Spleen (tissue), 11 donors: ENCODE results near the gene PRDX5. TPM values are rescaled to one million over a fixed set of nuclear protein-coding genes. Genes with fewer than 3 reads are reported as not detected.

ENCODE experiments used
- DNase-seq: peaks from one replicate; pipeline ENCODE4 v3.0.0-alpha.2; 2020
- H3K27ac ChIP-seq, 8 donors: fragments of 200-600 bp; sonication (generic) in 7 of 8; 1 replicate in 4 of 8; 2 replicates in 4 of 8; pipeline versions ENCODE4 v1.5.0 to v1.8.0; 2016 to 2021; ENCODE audit warnings: inconsistent platforms in 4 of 8, mild to moderate bottlenecking in 4 of 8, moderate library complexity in 1 of 8
- H3K27me3 ChIP-seq, 7 donors: fragments of 200-600 bp; sonication (generic) in 6 of 7; replicated peaks in 1 of 7; 1 replicate in 4 of 7; 2 replicates in 3 of 7; pipeline versions ENCODE4 v1.5.0 to v1.8.0; 2016 to 2021; ENCODE audit warnings: inconsistent platforms in 3 of 7, mild to moderate bottlenecking in 1 of 7
- H3K36me3 ChIP-seq, 6 donors: fragments of 200-600 bp; sonication (generic) in 5 of 6; 1 replicate in 4 of 6; 2 replicates in 2 of 6; pipeline versions ENCODE4 v1.5.0 to v1.8.0; 2016 to 2021; ENCODE audit warnings: inconsistent platforms in 2 of 6
- H3K4me1 ChIP-seq, 6 donors: fragments of 200-600 bp; sonication (generic) in 5 of 6; 1 replicate in 3 of 6; 2 replicates in 3 of 6; pipeline versions ENCODE4 v1.5.0 to v1.8.0; 2016 to 2021; ENCODE audit warnings: inconsistent platforms in 3 of 6
- H3K4me3 ChIP-seq, 8 donors: fragments of 200-600 bp; sonication (generic) in 7 of 8; 1 replicate in 4 of 8; 2 replicates in 4 of 8; pipeline versions ENCODE4 v1.5.0 to v1.8.0; 2016 to 2021; ENCODE audit warnings: inconsistent platforms in 4 of 8, mild to moderate bottlenecking in 4 of 8, moderate library complexity in 2 of 8
- H3K9me3 ChIP-seq, 8 donors: fragments of 200-600 bp; sonication (generic) in 7 of 8; 1 replicate in 4 of 8; 2 replicates in 4 of 8; pipeline versions ENCODE4 v1.5.0 to v1.8.0; 2016 to 2021; ENCODE audit warnings: inconsistent platforms in 4 of 8
- POLR2A ChIP-seq, 3 donors: fragments of 450-650 bp; IDR thresholded peaks; one replicate each; pipeline ENCODE4 v1.5.1; 2017; ENCODE audit warnings: antibody characterized with exemption in 3 of 3, mild to moderate bottlenecking in 1 of 3
- POLR2AphosphoS5 ChIP-seq, 3 donors: sonication (generic); formaldehyde crosslinking; IDR thresholded peaks; one replicate each; pipeline ENCODE4 v1.5.1; 2017; ENCODE audit warnings: antibody characterized with exemption in 3 of 3
- WGBS, 5 donors: extraction: QIAGEN DNeasy Blood & Tissue Kit in 3 of 5; methylation state at CpG; one replicate each; pipeline versions ENCODE4 v1.1.5 to v1.1.7; 2013 to 2018; 5-methylcytosine and 5-hydroxymethylcytosine counted together
- intact Hi-C: fragments of 100-400 bp; cut with DNase I; formaldehyde crosslinking; loops from one replicate; pipeline ENCODE4 v1.15.0; 2023; ENCODE audit warnings: low total_unique reads
- polyA plus RNA-seq, 3 donors: library from polyadenylated mRNA; stranded (reverse); fragments of 200-250 nt; gene quantifications; one replicate each; pipeline ENCODE4 v1.2.1, GENCODE V29; 2013
- total RNA-seq, 7 donors: library from RNA; depleted of rRNA in 3 of 7; stranded (reverse); fragments of >200 nt in 3 of 7; fragmentation: NEBNext Ultra II Directional in 4 of 7; extraction: Animal tissue kit (Norgen Biotek cat#: 25700) in 4 of 7; gene quantifications; one replicate each; pipeline versions ENCODE4 v1.1.0 to v1.2.1, GENCODE V29; 2016 to 2021
- TF ChIP-seq, protein P1 (sequence below), 11 experiments: fragments of 200-600 bp in 7 of 11; fragments of 450-650 bp in 4 of 11; sonication (generic) in 4 of 11; IDR thresholded peaks in 8 of 11; conservative IDR thresholded peaks in 3 of 11; 1 replicate in 7 of 11; 2 replicates in 4 of 11; pipeline versions ENCODE4 v1.4.0 to v1.8.0; 2016 to 2021; ENCODE audit warnings: antibody characterized with exemption in 11 of 11, inconsistent platforms in 4 of 11, mild to moderate bottlenecking in 1 of 11
- donor health status: healthy with polysubstance abuse.
- donor health status: DM: no; HTN: no; CAD: no; lungs with moderate emphysema.
- donor health status: DM: no; HTN: no; CAD: no.
- donor health status: Bipolar disorder and iron deficiency.
- donor health status: healthy.
- donor health status: DM: no; HTN: no; CAD: no.
- donor health status: DM: yes; HTN: yes; CAD: no.

PRDX5 gene
- total and polyA plus RNA-seq, 10 donors = 77.0 to 302 (median 133) TPM

GRCh38 chr11:64339286-64339685 is 21.4 kb downstream of the PRDX5 start:
- WGBS, 5 donors = 54 to 61% (median 56%) methylated on average over 4 of the region's 4 CpGs
- H3K4me1 ChIP-seq = peaks cover 22 to 93% (median 54%) of the 10 kb centered on the region in 6 donors
- H3K27ac ChIP-seq = peak overlapping the region; percentile 63 to 95 (median 88)
- H3K27me3 ChIP-seq = peaks cover 0 to 5% (median 0%) of the 10 kb centered on the region in 7 donors
- DNase-seq = no peak
- TF ChIP-seq POLR2AphosphoS5 (IDR thresholded peaks at IDR 0.05) (no peak), POLR2A (IDR thresholded peaks at IDR 0.05) (no peak)
- TF ChIP-seq, protein P1, sequence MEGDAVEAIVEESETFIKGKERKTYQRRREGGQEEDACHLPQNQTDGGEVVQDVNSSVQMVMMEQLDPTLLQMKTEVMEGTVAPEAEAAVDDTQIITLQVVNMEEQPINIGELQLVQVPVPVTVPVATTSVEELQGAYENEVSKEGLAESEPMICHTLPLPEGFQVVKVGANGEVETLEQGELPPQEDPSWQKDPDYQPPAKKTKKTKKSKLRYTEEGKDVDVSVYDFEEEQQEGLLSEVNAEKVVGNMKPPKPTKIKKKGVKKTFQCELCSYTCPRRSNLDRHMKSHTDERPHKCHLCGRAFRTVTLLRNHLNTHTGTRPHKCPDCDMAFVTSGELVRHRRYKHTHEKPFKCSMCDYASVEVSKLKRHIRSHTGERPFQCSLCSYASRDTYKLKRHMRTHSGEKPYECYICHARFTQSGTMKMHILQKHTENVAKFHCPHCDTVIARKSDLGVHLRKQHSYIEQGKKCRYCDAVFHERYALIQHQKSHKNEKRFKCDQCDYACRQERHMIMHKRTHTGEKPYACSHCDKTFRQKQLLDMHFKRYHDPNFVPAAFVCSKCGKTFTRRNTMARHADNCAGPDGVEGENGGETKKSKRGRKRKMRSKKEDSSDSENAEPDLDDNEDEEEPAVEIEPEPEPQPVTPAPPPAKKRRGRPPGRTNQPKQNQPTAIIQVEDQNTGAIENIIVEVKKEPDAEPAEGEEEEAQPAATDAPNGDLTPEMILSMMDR (IDR thresholded peaks at IDR 0.05 in 8 of 11, conservative IDR thresholded peaks at IDR 0.05 in 3 of 11) = no peak
- peaks cover 0 to 27% (median 10%) of the 10 kb centered on the region in 6 donors for H3K36me3 ChIP-seq
- H3K4me3 ChIP-seq = peak overlapping the region in 7 of 8 donors; percentile 36 to 82 (median 53)
- intact Hi-C loops = no loop called here
- no peaks in the 10 kb centered on the region for H3K9me3 ChIP-seq

GRCh38 chr11:64339754-64340408 is 22.0 kb downstream of the PRDX5 start, which contains the start of gene CCDC88B:
Gene CCDC88B, plus strand, starts transcription at chr11:64340204. Its CDS starts 63 bp downstream, at chr11:64340267.
- no peaks in the 10 kb centered on the region for H3K9me3 ChIP-seq
- peak within 1 kb of the TSS; percentile 63 to 95 (median 88) for H3K27ac ChIP-seq
- peaks cover 0 to 5% (median 0%) of the 10 kb centered on the region in 7 donors for H3K27me3 ChIP-seq
- peaks cover 22 to 93% (median 52%) of the 10 kb centered on the region in 6 donors for H3K4me1 ChIP-seq
- DNase-seq = peak; percentile 99
- intact Hi-C loops = no loop called here
- H3K36me3 ChIP-seq = peaks cover 0 to 33% (median 16%) of the 10 kb centered on the region in 6 donors
- WGBS, 5 donors = 14 to 36% (median 21%) methylated on average over 10 to 16 of the region's 16 CpGs
- TF ChIP-seq POLR2A (IDR thresholded peaks at IDR 0.05) (peak in 1 of 3 donors; percentile 4), POLR2AphosphoS5 (IDR thresholded peaks at IDR 0.05) (peak; percentile 84 to 90 (median 84))
- TF ChIP-seq, protein P1 (IDR thresholded peaks at IDR 0.05 in 8 of 11, conservative IDR thresholded peaks at IDR 0.05 in 3 of 11) = no peak
- peak within 1 kb of the TSS; percentile 34 to 82 (median 50) for H3K4me3 ChIP-seq

DNA sequence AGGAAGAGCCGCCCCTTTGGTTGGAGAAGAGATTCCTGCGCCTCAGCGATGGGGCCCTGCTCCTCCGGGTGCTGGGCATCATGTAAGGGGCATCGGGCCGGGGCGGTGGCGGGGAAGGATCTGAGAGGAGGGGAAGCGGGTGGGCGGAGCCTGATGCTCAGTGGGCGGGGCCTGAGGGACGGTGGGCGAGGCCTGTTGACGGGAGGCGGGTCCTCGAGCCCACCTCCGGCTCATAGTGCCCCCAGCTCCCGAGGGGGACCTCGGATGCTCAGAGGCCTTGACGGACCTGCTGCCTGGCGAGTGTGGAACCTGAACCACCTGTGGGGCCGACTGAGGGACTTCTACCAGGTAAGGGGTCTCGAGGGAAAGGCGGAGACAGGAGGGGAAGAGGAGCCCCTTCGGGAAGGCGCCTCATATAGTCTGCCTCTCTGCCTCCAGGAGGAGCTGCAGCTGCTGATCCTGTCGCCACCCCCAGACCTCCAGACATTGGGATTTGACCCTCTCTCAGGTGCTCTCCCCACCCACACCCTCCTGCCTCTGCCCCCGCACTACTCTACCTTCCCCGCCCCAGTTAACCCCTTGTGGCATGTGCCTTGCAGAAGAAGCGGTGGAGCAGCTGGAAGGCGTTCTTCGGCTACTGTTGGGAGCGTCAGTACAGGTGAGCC is 22.9 kb downstream of the PRDX5 start:
- peaks cover 22 to 94% (median 45%) of the 10 kb centered on the region in 6 donors for H3K4me1 ChIP-seq
- no peaks in the 10 kb centered on the region for H3K9me3 ChIP-seq
- peak overlapping the region; percentile 63 to 95 (median 88) for H3K27ac ChIP-seq
- TF ChIP-seq POLR2AphosphoS5 (IDR thresholded peaks at IDR 0.05) = peak in 1 of 3 donors; percentile 38
- TF ChIP-seq, protein P1 (IDR thresholded peaks at IDR 0.05 in 8 of 11, conservative IDR thresholded peaks at IDR 0.05 in 3 of 11) = no peak
- peak; percentile 96 for DNase-seq
- H3K36me3 ChIP-seq = peaks cover 0 to 42% (median 20%) of the 10 kb centered on the region in 6 donors
- intact Hi-C loops = no loop called here
- peak overlapping the region; percentile 34 to 82 (median 50) for H3K4me3 ChIP-seq
- 17 to 36% (median 21%) methylated on average over 19 to 33 of the region's 33 CpGs for WGBS, 5 donors
- peaks cover 0 to 5% (median 0%) of the 10 kb centered on the region in 7 donors for H3K27me3 ChIP-seq

GRCh38 chr11:64341429-64341828 is 23.5 kb downstream of the PRDX5 start:
- WGBS, 5 donors = 64 to 92% (median 77%) methylated on average over 8 to 21 of the region's 21 CpGs
- DNase-seq = peak; percentile 87
- H3K36me3 ChIP-seq = peaks cover 0 to 47% (median 20%) of the 10 kb centered on the region in 6 donors
- peaks cover 22 to 92% (median 45%) of the 10 kb centered on the region in 6 donors for H3K4me1 ChIP-seq
- intact Hi-C loops = no loop called here
- H3K27ac ChIP-seq = peak overlapping the region in 5 of 8 donors; percentile 85 to 95 (median 92)
- TF ChIP-seq, protein P1 (IDR thresholded peaks at IDR 0.05 in 8 of 11, conservative IDR thresholded peaks at IDR 0.05 in 3 of 11) = no peak
- no peak for TF ChIP-seq POLR2AphosphoS5 (IDR thresholded peaks at IDR 0.05)
- no peak for TF ChIP-seq POLR2A (IDR thresholded peaks at IDR 0.05)
- peaks cover 0 to 5% (median 0%) of the 10 kb centered on the region in 7 donors for H3K27me3 ChIP-seq
- no peaks in the 10 kb centered on the region for H3K9me3 ChIP-seq
- peak overlapping the region in 5 of 8 donors; percentile 47 to 82 (median 54) for H3K4me3 ChIP-seq
